Measurements from ENCODE around the gene MSN.

MSN gene

GRCh38 chrX:65723706-65724105 lies 56.3 kb downstream of the MSN start:
- DNase-seq (ENCODE audit: insufficient read length) (peak; percentile 22), FAIRE-seq (peak; percentile 91)
- TF ChIP-seq POLR2A (IDR thresholded peaks at IDR 0.05; ENCODE audit: low read depth, low read length) (no peak), TAF1 (IDR thresholded peaks at IDR 0.05; ENCODE audit: borderline replicate concordance, low read depth, low read length) (no peak), POLR2AphosphoS5 (IDR thresholded peaks at IDR 0.05; ENCODE audit: low read depth, low read length) (no peak)

- no peak for DNase-seq (ENCODE audit: insufficient read length)
- no peak for FAIRE-seq
- TF ChIP-seq TAF1 (IDR thresholded peaks at IDR 0.05; ENCODE audit: borderline replicate concordance, low read depth, low read length), result no peak
- no peak for TF ChIP-seq POLR2AphosphoS5 (IDR thresholded peaks at IDR 0.05; ENCODE audit: low read depth, low read length)
- TF ChIP-seq POLR2A (IDR thresholded peaks at IDR 0.05; ENCODE audit: low read depth, low read length), result no peak
Observed at GRCh38 chrX:65726715-65727114, 59.3 kb downstream of the MSN start.

GRCh38 chrX:65731684-65732289 lies 64.3 kb downstream of the MSN start:
- FAIRE-seq (peak; percentile 84), DNase-seq (ENCODE audit: insufficient read length) (no peak)
- no peak for TF ChIP-seq POLR2A (IDR thresholded peaks at IDR 0.05; ENCODE audit: low read depth, low read length)
- TF ChIP-seq TAF1 (IDR thresholded peaks at IDR 0.05; ENCODE audit: borderline replicate concordance, low read depth, low read length), result no peak
- TF ChIP-seq POLR2AphosphoS5 (IDR thresholded peaks at IDR 0.05; ENCODE audit: low read depth, low read length), result no peak

DNA sequence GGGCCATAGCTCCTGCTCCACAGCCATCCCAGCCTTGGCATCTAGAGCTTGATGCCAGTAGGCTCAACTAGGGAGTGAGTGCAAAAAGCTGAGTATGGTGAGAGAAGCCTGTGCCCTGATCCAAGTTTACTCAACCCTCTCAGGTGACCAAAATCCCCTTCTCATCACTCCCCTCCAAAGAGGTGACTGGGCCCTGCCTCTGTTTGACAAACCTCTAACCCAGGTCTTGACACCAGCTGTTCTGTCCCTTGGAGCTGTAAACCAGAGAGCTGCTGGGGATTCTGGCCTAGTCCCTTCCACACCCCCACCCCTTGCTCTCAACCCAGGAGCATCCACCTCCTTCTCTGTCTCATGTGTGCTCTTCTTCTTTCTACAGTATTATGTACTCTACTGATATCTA lies 73.5 kb downstream of the MSN start:
- DNase-seq (ENCODE audit: insufficient read length) (no peak), FAIRE-seq (peak; percentile 46)
- no peak for TF ChIP-seq POLR2AphosphoS5 (IDR thresholded peaks at IDR 0.05; ENCODE audit: low read depth, low read length)
- no peak for TF ChIP-seq POLR2A (IDR thresholded peaks at IDR 0.05; ENCODE audit: low read depth, low read length)
- no peak for TF ChIP-seq TAF1 (IDR thresholded peaks at IDR 0.05; ENCODE audit: borderline replicate concordance, low read depth, low read length)

DNA sequence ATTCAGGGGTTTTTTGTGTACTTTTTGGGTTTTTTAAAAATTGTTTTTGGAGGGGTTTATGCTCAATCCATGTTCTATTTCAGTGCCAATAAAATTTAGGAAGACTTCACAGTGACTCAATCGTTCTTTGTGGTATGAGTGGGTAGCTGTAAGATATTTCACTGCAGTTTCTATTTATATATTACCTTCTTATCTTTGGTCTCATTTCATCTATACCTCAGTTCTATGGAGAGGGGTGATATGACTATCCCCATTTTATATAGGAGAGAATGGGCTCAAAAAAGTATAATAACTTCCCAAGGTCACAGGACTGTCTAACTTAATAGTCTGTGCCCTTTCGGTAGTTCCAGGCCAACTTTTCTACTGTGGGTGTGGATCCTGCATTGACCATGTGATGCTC lies 74.4 kb downstream of the MSN start:
- FAIRE-seq (no peak), DNase-seq (ENCODE audit: insufficient read length) (no peak)
- TF ChIP-seq POLR2AphosphoS5 (IDR thresholded peaks at IDR 0.05; ENCODE audit: low read depth, low read length) (no peak), POLR2A (IDR thresholded peaks at IDR 0.05; ENCODE audit: low read depth, low read length) (no peak), TAF1 (IDR thresholded peaks at IDR 0.05; ENCODE audit: borderline replicate concordance, low read depth, low read length) (no peak)

- no peak for FAIRE-seq
Observed at GRCh38 chrX:65744965-65745364, 77.5 kb downstream of the MSN start.

GRCh38 chrX:65745427-65745826 lies 78.0 kb downstream of the MSN start:
- FAIRE-seq (no peak), DNase-seq (ENCODE audit: insufficient read length) (no peak)
- no peak for TF ChIP-seq POLR2AphosphoS5 (IDR thresholded peaks at IDR 0.05; ENCODE audit: low read depth, low read length)
- TF ChIP-seq POLR2A (IDR thresholded peaks at IDR 0.05; ENCODE audit: low read depth, low read length), result no peak
- no peak for TF ChIP-seq TAF1 (IDR thresholded peaks at IDR 0.05; ENCODE audit: borderline replicate concordance, low read depth, low read length)

More at GRCh38 chrX:65744965-65745364, 77.5 kb downstream of the MSN start:
- no peak for DNase-seq (ENCODE audit: insufficient read length)
- TF ChIP-seq POLR2AphosphoS5 (IDR thresholded peaks at IDR 0.05; ENCODE audit: low read depth, low read length), result no peak
- no peak for TF ChIP-seq TAF1 (IDR thresholded peaks at IDR 0.05; ENCODE audit: borderline replicate concordance, low read depth, low read length)
- TF ChIP-seq POLR2A (IDR thresholded peaks at IDR 0.05; ENCODE audit: low read depth, low read length), result no peak

GRCh38 chrX:65745992-65746391 lies 78.5 kb downstream of the MSN start:
- TF ChIP-seq POLR2A (IDR thresholded peaks at IDR 0.05; ENCODE audit: low read depth, low read length) (no peak), POLR2AphosphoS5 (IDR thresholded peaks at IDR 0.05; ENCODE audit: low read depth, low read length) (no peak), TAF1 (IDR thresholded peaks at IDR 0.05; ENCODE audit: borderline replicate concordance, low read depth, low read length) (no peak)
- no peak for DNase-seq (ENCODE audit: insufficient read length)
- FAIRE-seq, result no peak

DNA sequence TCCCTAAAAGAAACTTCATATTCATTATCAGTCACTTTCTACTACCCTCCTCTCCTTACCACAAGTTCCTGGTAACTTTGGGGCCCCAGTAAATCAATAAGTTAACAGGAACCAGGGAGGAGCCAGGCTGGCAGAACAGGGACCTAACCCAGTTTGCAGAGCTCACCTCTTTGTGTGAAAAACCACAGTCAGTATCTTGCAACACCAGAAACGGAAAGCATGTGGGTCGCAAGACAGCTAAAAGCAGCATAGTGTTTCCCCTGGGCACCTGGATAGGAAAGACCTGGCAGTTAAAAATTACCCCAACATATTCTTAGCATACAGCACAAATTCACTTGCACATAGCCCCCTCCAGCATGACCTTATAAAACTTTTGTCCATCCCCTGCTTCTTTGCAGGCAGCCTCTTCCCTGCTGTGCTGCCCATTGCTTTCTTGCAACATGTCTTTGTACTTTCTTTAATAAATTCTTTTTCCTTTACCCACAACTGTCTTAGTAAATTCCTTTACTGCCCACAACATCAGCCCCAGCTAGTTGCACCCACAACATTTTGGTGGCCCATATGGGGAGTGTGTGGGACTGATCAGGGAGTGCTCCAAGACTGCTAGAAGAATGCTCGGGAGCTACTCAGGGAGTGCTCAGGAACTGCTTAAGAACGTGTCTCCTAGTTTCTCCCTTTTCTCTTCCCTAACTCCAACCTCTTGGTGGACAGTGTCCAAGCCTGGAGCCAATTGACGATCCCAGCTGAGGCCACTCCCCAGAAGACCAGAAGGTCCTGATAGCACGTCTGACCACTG lies 83.4 kb downstream of the MSN start:
- no peak for TF ChIP-seq TAF1 (IDR thresholded peaks at IDR 0.05; ENCODE audit: borderline replicate concordance, low read depth, low read length)
- TF ChIP-seq POLR2A (IDR thresholded peaks at IDR 0.05; ENCODE audit: low read depth, low read length), result no peak
- no peak for TF ChIP-seq POLR2AphosphoS5 (IDR thresholded peaks at IDR 0.05; ENCODE audit: low read depth, low read length)
- FAIRE-seq, result peak; percentile 85
- no peak for DNase-seq (ENCODE audit: insufficient read length)

DNA sequence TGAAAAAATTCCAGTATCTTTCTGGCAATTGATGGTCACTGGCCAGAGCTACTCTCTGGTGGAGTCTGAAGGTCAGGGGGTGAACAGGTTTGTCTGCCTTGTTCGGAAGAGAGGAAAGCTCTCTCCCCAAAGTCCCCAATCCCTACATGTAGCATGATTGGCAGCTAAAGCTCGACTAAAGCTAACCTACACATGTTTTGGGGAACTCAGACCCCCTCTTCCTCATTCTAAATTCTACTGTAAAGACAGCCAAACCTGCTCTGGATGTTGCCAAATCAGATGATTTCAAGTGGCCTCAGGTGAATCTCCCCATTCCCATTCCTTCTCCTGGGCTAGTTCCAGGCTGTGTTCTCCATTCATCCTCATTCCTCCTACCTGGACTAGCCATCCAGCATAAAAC lies 84.1 kb downstream of the MSN start:
- no peak for FAIRE-seq
- no peak for TF ChIP-seq POLR2AphosphoS5 (IDR thresholded peaks at IDR 0.05; ENCODE audit: low read depth, low read length)
- no peak for TF ChIP-seq POLR2A (IDR thresholded peaks at IDR 0.05; ENCODE audit: low read depth, low read length)

GRCh38 chrX:65752294-65752693 lies 84.8 kb downstream of the MSN start:
- FAIRE-seq, result peak; percentile 74
- TF ChIP-seq POLR2AphosphoS5 (IDR thresholded peaks at IDR 0.05; ENCODE audit: low read depth, low read length), result no peak
- DNase-seq (ENCODE audit: insufficient read length), result no peak

More for the DNA sequence above, 84.1 kb downstream of the MSN start:
- DNase-seq (ENCODE audit: insufficient read length), result no peak

DNA sequence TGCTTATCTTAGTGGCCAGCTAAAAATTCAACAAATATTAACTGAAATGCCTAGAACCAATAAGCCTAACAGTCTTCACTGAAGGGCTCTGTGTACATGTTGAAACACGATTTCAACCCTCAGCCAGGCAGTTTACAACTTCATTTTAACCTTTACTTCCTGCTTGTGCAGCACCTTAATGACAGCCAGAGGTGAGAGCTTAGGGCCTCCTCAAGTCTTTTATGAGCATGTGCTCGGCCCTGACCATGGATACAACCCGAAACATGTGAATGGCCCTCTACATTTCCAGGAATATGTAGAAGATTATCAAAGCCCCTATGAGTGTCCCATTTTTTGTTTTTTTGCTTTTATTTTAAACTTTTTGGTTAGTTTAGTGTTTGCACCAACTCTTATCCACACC lies 88.3 kb downstream of the MSN start:
- TF ChIP-seq TAF1 (IDR thresholded peaks at IDR 0.05; ENCODE audit: borderline replicate concordance, low read depth, low read length) (no peak), POLR2A (IDR thresholded peaks at IDR 0.05; ENCODE audit: low read depth, low read length) (no peak), POLR2AphosphoS5 (IDR thresholded peaks at IDR 0.05; ENCODE audit: low read depth, low read length) (no peak)
- no peak for DNase-seq (ENCODE audit: insufficient read length)
- peak; percentile 73 for FAIRE-seq
